GM10248 (cell line): ENCODE measurements around the gene PLXNA2.

Experiments
- CTCF ChIA-PET: fragments of 300-600 bp; sonication (Branson Sonifier 250); formaldehyde crosslinking; extraction: SDS; loops from one replicate; lab custom pipeline; 2021; ENCODE audit warnings: antibody characterized with exemption; lab: Yijun Ruan, JAX
- POLR2A ChIA-PET: fragments of 350-650 bp; sonication (Branson Sonifier 250); formaldehyde crosslinking; extraction: SDS; loops from one replicate; lab custom pipeline; 2020; ENCODE audit warnings: antibody characterized with exemption; lab: Yijun Ruan, JAX
- DNase-seq: peaks from one replicate; pipeline ENCODE4 v3.0.0; 2012; ENCODE audit errors: extremely low spot score
- TF ChIP-seq, protein P1 (sequence below): IDR thresholded peaks from 2 replicates; pipeline ENCODE4 v1.5.1; 2012; ENCODE audit warnings: mild to moderate bottlenecking, low read depth; ENCODE audit errors: extremely low read depth, missing control alignments, control extremely low read depth

The PLXNA2 gene

GRCh38 chr1:208089761-208090370 lies 154.3 kb downstream of the PLXNA2 start:
- no peak for DNase-seq
- POLR2A ChIA-PET: no interaction called here
- CTCF ChIA-PET: interaction anchor here (1.0 to 3.6 kb wide), 5 partner anchors 20 to 205 kb away, joined by 3 to 23 read pairs (median 3); no protein-coding TSS in a partner anchor
- TF ChIP-seq, protein P1, sequence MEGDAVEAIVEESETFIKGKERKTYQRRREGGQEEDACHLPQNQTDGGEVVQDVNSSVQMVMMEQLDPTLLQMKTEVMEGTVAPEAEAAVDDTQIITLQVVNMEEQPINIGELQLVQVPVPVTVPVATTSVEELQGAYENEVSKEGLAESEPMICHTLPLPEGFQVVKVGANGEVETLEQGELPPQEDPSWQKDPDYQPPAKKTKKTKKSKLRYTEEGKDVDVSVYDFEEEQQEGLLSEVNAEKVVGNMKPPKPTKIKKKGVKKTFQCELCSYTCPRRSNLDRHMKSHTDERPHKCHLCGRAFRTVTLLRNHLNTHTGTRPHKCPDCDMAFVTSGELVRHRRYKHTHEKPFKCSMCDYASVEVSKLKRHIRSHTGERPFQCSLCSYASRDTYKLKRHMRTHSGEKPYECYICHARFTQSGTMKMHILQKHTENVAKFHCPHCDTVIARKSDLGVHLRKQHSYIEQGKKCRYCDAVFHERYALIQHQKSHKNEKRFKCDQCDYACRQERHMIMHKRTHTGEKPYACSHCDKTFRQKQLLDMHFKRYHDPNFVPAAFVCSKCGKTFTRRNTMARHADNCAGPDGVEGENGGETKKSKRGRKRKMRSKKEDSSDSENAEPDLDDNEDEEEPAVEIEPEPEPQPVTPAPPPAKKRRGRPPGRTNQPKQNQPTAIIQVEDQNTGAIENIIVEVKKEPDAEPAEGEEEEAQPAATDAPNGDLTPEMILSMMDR: no peak

- TF ChIP-seq, protein P1: no peak
- ChIA-PET CTCF (interaction anchor here (0.8 to 3.6 kb wide), 6 partner anchors 20 to 204 kb away, joined by 3 to 23 read pairs (median 3); no protein-coding TSS in a partner anchor), POLR2A (no interaction called here)
- DNase-seq: no peak
Measured at GRCh38 chr1:208089149-208089548, 155.0 kb downstream of the PLXNA2 start.

DNA sequence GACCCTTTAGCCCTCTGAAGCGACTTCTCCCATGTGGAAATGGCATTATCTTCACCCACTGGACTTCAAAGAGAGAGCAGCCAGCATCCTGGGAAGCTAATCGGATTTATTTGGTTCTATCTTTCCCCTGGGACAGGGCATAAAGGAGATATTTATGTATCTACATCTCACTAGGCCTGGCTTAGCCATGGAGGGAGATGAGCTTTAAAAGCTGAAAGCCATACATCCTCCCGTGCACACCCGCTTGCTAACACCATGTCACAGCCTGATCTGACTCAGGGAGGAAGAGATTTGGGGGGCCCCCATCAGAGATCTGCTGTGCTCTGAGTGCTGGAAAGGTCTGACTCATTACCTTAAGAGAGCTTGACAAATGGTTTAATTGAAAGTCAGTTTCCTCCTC lies 155.9 kb downstream of the PLXNA2 start:
- ChIA-PET CTCF (interaction anchor here (0.8 to 3.6 kb wide), 3 partner anchors 26 to 204 kb away, joined by 3 to 23 read pairs (median 3); no protein-coding TSS in a partner anchor), POLR2A (no interaction called here)
- no peak for DNase-seq
- TF ChIP-seq, protein P1: no peak

GRCh38 chr1:208085655-208086515 lies 158.3 kb downstream of the PLXNA2 start:
- CTCF ChIA-PET: interaction anchor here (0.9 to 4.6 kb wide), 6 partner anchors 8 to 159 kb away, joined by 3 to 29 read pairs (median 4); no protein-coding TSS in a partner anchor

GRCh38 chr1:208084764-208085163 lies 159.4 kb downstream of the PLXNA2 start:
- ChIA-PET CTCF (interaction anchor here (1.2 to 4.6 kb wide), 3 partner anchors 9 to 200 kb away, joined by 4 to 29 read pairs (median 8); no protein-coding TSS in a partner anchor), POLR2A (no interaction called here)
- TF ChIP-seq, protein P1: no peak
- DNase-seq: no peak

More at GRCh38 chr1:208085655-208086515, 158.3 kb downstream of the PLXNA2 start:
- TF ChIP-seq, protein P1: no peak
- POLR2A ChIA-PET: no interaction called here
- DNase-seq: no peak

DNA sequence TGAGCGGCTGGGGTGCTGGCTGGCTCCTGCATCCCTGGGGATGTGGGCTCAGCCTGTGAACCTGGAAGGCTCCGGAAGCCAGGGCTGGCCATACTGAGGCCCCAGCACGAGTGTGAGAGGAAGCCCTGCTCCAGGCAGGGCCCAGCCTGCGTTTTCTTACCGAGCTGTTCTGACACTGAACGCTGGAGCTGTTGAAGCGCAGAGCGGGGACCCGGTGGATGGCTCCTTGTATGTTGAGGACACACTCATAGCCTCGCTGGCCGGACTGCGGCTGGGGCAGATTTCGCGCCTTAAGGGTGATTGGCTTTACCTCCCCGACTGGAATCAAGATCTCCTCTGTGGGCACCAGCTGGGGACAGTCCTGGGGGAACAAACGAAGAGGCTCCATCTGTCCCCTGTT lies 160.0 kb downstream of the PLXNA2 start:
- TF ChIP-seq, protein P1: no peak
- POLR2A ChIA-PET: no interaction called here
- CTCF ChIA-PET: interaction anchor here (1.2 to 4.6 kb wide), 3 partner anchors 10 to 199 kb away, joined by 4 to 29 read pairs (median 8); no protein-coding TSS in a partner anchor
- no peak for DNase-seq
